Measurements from ENCODE around the gene PHTF1. TPM values are rescaled to one million over a fixed set of nuclear protein-coding genes. Genes with fewer than 3 reads are reported as not detected.

Gene PHTF1
- total and polyA plus RNA-seq, 2 of the 4 experiments (the other 2 are of a cell fraction) = 9.6 to 13.3 TPM

- H4K91ac ChIP-seq (ENCODE audit: insufficient read depth, low read depth, low read length) = no peak overlapping the region
- H4K8ac ChIP-seq (ENCODE audit: low read depth in 2 of 2, low read length in 2 of 2) = no peak overlapping the region
- no peak overlapping the region for H2BK20ac ChIP-seq (ENCODE audit: low read depth, low read length)
- TF ChIP-seq CEBPB (IDR thresholded peaks at IDR 0.05; ENCODE audit: low read depth, low read length) = no peak
- TF ChIP-seq USF2 (IDR thresholded peaks at IDR 0.05; ENCODE audit: low read depth, low read length) = no peak
- TF ChIP-seq MAFK (IDR thresholded peaks at IDR 0.05; ENCODE audit: low read depth, low read length) = no peak
- TF ChIP-seq CHD1 (IDR thresholded peaks at IDR 0.05; ENCODE audit: low read depth, low read length) = no peak
- TF ChIP-seq ELK1 (IDR thresholded peaks at IDR 0.05; ENCODE audit: borderline replicate concordance, low read depth, low read length) = no peak
- TF ChIP-seq NFE2L2 (IDR thresholded peaks at IDR 0.05; ENCODE audit: low read depth, low read length) = no peak
- TF ChIP-seq RFX5 (IDR thresholded peaks at IDR 0.05; ENCODE audit: low read depth, low read length) = no peak
- TF ChIP-seq BHLHE40 (IDR thresholded peaks at IDR 0.05; ENCODE audit: low read depth, low read length) = no peak
- no peak for TF ChIP-seq CTCF (conservative IDR thresholded peaks at IDR 0.05; ENCODE audit: low read depth, low read length)
- TF ChIP-seq RAD21 (IDR thresholded peaks at IDR 0.05; ENCODE audit: low read length) = no peak
- TF ChIP-seq SMC3 (IDR thresholded peaks at IDR 0.05; ENCODE audit: low read depth, low read length) = no peak
- no peak for TF ChIP-seq RCOR1 (IDR thresholded peaks at IDR 0.05; ENCODE audit: insufficient replicate concordance, low read length)
- no peak for TF ChIP-seq POLR2A (IDR thresholded peaks at IDR 0.05; ENCODE audit: low read depth, low read length)
- no peak for TF ChIP-seq FOS (IDR thresholded peaks at IDR 0.05; ENCODE audit: low read depth, low read length)
- no peak for TF ChIP-seq MXI1 (IDR thresholded peaks at IDR 0.05; ENCODE audit: borderline replicate concordance, low read depth, low read length)
- TF ChIP-seq MAZ (IDR thresholded peaks at IDR 0.05; ENCODE audit: borderline replicate concordance, low read depth, low read length) = no peak
- H3K27me3 ChIP-seq (ENCODE audit: control insufficient read depth, insufficient read depth, low read length) = no peaks in the 10 kb centered on the region
- no peak overlapping the region for H3K4ac ChIP-seq (ENCODE audit: low read depth, low read length)
- H3K9me3 ChIP-seq (ENCODE audit: control insufficient read depth, insufficient read depth, low read length) = no peaks in the 10 kb centered on the region
- no peak overlapping the region for H2AK9ac ChIP-seq (replicated peaks; ENCODE audit: low read depth, low read length, poor library complexity)
- H3K79me1 ChIP-seq (ENCODE audit: low read depth in 1 of 2, low read length in 2 of 2) = no peaks in the 10 kb centered on the region
- no peak overlapping the region for H2BK120ac ChIP-seq (ENCODE audit: low read depth, low read length)
- H3K4me3 ChIP-seq (ENCODE audit: insufficient read depth, low read depth, low read length) = no peak overlapping the region
- intact Hi-C loops (cut with micrococcal nuclease) (loop anchor here (5.0 kb wide), 1 partner anchor 47 kb away; no protein-coding TSS in a partner anchor), dilution Hi-C loops (cut with HindIII; ENCODE audit: low sequenced_read_pairs, unreplicated experiment) (no loop called here), in situ Hi-C loops (cut with MboI; ENCODE audit: low sequenced_read_pairs) (loop anchor here (10.0 kb wide), 1 partner anchor 275 kb away; no protein-coding TSS in a partner anchor)
- H3K23ac ChIP-seq (ENCODE audit: low read depth, low read length) = no peak overlapping the region
- no peaks in the 10 kb centered on the region for H4K20me1 ChIP-seq (ENCODE audit: insufficient read depth, low read length)
- no peak overlapping the region for H3K9ac ChIP-seq (ENCODE audit: low read depth, low read length)
- BruUV-seq (replicated peaks) = no TSS peak
- H3K4me2 ChIP-seq (ENCODE audit: low read depth, low read length) = no peak overlapping the region
- H3K9me1 ChIP-seq (ENCODE audit: insufficient read depth, low read length) = no peaks in the 10 kb centered on the region
- no CpG with 5 or more reads among the region's 4 CpGs for WGBS, 2 experiments (ENCODE audit: extremely low coverage in 2 of 2, insufficient read length in 1 of 2)
- no peak overlapping the region for H3K18ac ChIP-seq (ENCODE audit: low read depth, low read length)
- no peak overlapping the region for H2AK5ac ChIP-seq (ENCODE audit: low read depth, low read length)
- DNase-seq = no peak
- no peaks in the 10 kb centered on the region for H3K4me1 ChIP-seq (ENCODE audit: control insufficient read depth, insufficient read depth, low read length)
- H2AFZ ChIP-seq (replicated peaks; ENCODE audit: low read length, poor library complexity) = no peak overlapping the region
- ATAC-seq (ENCODE audit: low read depth) = no peak
- no peak overlapping the region for H4K5ac ChIP-seq (ENCODE audit: low read depth, low read length)
- H3K14ac ChIP-seq (replicated peaks; ENCODE audit: low read depth, low read length) = no peak overlapping the region
- no peak overlapping the region for H2BK5ac ChIP-seq (ENCODE audit: low read depth, low read length, poor library complexity, severe bottlenecking)
- no peak overlapping the region for H2BK15ac ChIP-seq (ENCODE audit: low read depth, low read length)
- peaks cover 2% of the 10 kb centered on the region; the same call in 1 of the 2 replicates for H3K36me3 ChIP-seq (ENCODE audit: control insufficient read depth, insufficient read depth, low read length)
- H3K27ac ChIP-seq (ENCODE audit: insufficient read depth, low read length) = no peak overlapping the region
- CTCF ChIA-PET = interaction anchor here (1.2 kb wide), 1 partner anchor 10 kb away, joined by 3 read pairs; no protein-coding TSS in a partner anchor
- no peak overlapping the region for H3K56ac ChIP-seq (ENCODE audit: extremely low read depth, insufficient read depth, low read length)
- POLR2A ChIA-PET (ENCODE audit: unreplicated experiment) = no interaction called here
Measured at GRCh38 chr1:113659556-113659955, 99.7 kb downstream of the PHTF1 start.
